Measurements from ENCODE around the gene SH2D6.

DNA sequence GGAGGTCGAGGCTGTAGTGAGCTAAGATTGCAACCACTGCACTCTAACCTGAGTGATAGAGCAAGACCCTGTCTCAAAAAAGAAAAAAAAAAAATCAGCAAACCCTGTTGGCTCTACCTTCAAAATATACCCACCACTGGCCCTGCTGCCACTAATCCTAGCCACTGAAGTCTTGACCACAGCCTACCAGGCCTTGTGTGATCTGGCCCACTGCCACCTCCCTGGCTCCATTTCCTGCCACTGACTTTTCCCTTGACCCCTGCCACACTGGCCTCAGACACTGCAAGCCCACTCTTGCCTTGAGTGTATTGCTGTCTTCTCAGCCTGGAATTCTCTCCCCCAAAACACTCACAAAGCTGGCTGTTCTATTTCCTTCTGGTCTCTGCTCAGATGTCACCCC is 33.7 kb downstream of the SH2D6 start:
- TF ChIP-seq, protein P1, sequence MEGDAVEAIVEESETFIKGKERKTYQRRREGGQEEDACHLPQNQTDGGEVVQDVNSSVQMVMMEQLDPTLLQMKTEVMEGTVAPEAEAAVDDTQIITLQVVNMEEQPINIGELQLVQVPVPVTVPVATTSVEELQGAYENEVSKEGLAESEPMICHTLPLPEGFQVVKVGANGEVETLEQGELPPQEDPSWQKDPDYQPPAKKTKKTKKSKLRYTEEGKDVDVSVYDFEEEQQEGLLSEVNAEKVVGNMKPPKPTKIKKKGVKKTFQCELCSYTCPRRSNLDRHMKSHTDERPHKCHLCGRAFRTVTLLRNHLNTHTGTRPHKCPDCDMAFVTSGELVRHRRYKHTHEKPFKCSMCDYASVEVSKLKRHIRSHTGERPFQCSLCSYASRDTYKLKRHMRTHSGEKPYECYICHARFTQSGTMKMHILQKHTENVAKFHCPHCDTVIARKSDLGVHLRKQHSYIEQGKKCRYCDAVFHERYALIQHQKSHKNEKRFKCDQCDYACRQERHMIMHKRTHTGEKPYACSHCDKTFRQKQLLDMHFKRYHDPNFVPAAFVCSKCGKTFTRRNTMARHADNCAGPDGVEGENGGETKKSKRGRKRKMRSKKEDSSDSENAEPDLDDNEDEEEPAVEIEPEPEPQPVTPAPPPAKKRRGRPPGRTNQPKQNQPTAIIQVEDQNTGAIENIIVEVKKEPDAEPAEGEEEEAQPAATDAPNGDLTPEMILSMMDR (IDR thresholded peaks at IDR 0.05), result no peak
- TF ChIP-seq POLR2A (IDR thresholded peaks at IDR 0.05), result no peak

Data from heart left ventricle (tissue), 13 donors.